NCI-H2227 treated with DMSO at 0.1 percent for 48 hours (cell line): ENCODE measurements around the gene ABL2.
"Not testable (repeated sequence)": the region's sequence is repeated elsewhere in the genome, so short reads cannot be mapped to it uniquely, and the experiment has no call there.

Experiments
- DNase-seq: peaks from one replicate; lab custom pipeline; 2025; lab: John Stamatoyannopoulos, UW

Gene ABL2

GRCh38 chr1:179169616-179170467 lies 59.6 kb downstream of the ABL2 start:
- DNase-seq = no peak

DNA sequence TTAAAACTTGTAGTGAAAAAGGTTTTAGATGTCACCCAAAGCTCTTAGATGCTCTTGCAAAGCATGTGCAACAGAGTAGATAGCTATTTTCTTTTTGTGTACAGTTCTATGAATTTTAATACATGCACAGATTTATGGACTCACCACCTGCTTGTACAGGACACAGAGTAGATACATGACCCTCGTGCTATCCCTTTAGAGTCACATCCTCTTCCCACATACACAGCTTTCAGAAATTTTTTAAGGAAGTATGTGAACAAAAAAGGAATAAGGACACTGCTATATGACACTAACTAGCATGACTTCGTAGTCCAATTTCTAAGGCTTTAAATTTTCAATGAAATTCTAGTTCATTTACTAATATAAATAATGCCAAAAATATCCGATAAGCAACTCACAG lies 60.9 kb downstream of the ABL2 start:
- DNase-seq = no peak

- no peak for DNase-seq
Measured at GRCh38 chr1:179167955-179168354, 61.5 kb downstream of the ABL2 start.

DNA sequence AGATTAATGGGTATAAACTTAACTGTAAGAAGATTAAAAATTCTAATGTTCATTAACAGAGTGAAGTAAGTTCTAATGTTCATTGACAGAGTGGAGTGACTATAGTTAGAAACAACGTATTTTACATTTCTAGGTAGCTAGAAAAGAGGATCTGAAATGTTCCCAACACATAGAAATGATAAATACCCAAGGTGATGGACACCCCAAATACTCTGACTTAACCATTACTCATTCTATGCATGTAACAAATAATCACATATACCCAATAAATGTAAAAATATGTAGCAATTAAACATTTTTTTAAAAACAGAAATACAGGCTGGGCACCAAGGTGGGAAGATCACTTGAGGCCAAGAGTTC lies 62.1 kb downstream of the ABL2 start:
- no peak for DNase-seq

- DNase-seq = no peak
Measured at GRCh38 chr1:179166663-179167417, 62.6 kb downstream of the ABL2 start.

DNA sequence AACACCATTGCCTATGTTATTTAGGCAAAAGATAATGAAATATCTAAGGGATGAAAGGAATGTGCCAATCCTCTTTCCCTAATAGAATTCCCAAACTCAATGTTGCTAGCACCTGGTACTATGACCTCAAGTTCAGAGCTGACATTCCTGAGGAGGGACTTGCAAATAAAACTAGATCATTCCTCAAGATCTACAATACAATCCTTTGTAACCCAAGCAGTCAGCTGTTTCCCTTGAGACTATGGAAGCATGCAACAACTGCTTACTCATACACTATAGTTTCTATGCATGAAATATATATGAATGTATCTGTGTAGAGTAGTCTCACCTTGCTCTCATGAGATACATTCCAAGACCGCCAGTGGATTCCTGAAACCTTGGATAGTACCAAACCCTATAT lies 65.0 kb downstream of the ABL2 start:
- no peak for DNase-seq

DNA sequence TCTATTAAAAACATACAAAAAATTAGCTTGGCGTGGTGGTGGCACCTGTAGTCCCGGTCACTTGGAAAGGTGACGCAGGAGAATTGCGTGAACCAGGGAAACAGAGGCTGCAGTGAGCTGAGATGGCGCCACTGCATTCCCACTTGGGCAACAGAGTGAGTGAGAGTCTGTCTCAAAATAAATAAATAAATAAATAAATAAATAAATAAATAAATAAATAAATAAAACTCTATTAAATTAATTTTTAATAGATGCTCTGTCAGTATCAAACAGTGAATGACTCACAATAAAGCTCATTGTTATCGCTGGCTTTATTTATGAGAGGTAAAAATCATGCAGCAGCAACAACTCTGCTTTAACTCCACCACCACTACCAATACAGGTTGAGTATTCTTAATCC lies 72.8 kb downstream of the ABL2 start:
- no peak for DNase-seq

DNA sequence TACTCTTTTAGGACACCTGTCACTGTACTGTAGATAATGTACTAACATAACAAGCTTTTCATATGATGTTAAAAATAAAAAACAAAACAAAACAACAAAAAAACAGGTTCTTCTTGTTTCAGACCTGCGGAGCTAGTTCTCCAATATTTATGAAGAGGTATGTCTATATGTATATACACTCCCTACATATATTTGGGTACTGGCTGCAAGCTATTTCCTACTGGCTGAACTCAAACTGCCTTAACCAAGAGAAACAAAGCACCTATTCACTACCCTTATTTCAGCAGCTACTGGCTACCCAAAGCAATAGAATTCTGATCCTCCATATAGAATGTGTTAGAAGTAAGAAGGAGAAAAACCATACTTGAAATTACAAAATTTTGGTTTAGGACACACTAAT lies 73.5 kb downstream of the ABL2 start:
- DNase-seq = no peak

DNA sequence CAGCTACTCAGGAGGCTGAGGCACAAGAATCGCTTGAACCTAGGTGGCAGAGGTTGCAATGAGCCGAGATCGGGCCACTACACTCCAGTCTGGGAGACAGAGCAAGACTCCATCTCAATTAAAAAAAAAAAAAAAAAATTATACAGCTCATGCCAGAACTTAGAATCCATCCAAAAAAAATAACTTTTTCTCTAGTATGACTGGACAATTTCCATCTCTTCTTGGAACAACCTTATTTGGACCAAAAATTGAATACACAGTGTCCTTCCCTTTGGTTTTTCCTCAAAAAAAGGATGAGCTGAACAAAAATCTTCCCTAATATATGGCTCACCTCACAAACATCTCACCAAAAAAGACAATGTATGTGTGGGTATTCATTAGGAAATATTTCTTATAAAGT lies 73.9 kb downstream of the ABL2 start:
- no peak for DNase-seq

DNA sequence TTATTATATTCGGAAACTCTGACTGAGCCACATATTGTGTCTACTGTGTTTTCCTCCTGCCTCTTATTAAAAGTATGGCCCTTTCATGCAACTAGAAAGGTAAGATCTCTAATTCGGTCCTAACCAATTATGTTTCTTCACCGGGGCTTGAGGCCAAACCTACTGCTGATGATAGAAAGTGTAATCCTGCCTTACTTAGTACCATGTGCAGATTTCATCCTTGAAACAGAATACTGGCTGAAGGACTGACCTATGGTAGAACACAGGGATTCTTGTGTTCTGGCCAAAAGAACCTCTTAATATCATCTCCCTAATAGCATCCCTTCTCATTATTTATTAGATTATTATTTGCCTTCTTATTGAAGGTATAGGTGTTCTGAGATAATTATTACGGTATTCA lies 75.0 kb downstream of the ABL2 start:
- DNase-seq = no peak

DNA sequence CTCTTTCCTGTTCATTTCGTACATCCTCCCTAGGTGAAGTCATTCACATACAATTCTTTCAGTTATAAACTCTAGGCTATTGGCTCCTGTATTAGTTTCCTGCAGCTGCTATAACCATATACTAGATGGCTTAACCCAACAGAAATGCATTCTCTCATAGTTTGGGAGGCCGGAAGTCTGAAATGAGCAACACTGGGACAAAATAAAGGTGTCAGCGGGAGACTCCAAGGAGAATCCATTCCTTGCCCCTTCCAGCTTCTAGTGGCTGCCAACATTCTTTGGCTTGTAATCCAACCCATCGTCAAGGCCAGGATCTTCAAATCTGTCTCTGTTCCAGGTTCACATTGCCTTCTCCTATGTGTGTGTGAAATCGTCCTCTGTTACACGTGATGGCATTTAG lies 76.3 kb downstream of the ABL2 start:
- DNase-seq = no peak

DNA sequence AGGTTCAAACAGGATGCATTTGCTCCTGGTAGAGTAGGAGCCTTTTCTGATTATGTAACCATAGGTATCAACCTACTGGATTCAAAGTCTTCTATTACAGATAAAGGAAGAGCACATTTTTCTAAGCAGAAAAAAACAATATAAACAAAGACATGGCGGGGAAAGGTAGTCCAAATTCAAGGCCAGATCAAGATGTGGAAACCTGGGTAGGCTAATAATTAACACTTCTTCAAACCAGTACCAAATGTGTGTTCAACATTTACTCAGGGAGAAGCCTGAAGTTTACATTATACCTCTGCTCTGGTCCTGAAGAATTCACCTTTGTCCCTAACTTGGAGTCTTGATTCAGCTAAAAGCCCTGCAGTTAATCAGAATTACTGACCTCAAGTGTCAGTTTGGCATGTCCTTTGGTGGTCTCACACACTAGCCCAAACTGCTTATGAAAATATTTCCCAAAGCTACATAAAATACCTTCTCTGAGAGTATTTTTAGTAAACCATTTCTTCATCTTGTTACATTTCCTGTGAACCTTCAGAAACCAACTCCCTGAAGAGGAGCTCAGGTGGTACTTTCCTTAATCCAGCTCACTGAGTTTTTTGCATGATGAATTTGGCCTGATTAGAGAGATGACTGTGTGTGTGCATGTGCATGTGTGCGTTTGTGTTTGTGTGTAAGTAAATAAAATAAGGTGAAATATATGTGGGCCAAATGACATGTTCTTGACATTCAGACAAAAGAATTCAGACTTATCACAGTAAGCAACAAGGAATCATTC lies 77.4 kb downstream of the ABL2 start:
- DNase-seq = no peak

- DNase-seq = no peak
Measured at GRCh38 chr1:179146911-179147310, 82.6 kb downstream of the ABL2 start.

- DNase-seq = no peak
Measured at GRCh38 chr1:179146476-179146875, 83.0 kb downstream of the ABL2 start.

GRCh38 chr1:179145521-179145920 lies 84.0 kb downstream of the ABL2 start:
- DNase-seq = no peak

DNA sequence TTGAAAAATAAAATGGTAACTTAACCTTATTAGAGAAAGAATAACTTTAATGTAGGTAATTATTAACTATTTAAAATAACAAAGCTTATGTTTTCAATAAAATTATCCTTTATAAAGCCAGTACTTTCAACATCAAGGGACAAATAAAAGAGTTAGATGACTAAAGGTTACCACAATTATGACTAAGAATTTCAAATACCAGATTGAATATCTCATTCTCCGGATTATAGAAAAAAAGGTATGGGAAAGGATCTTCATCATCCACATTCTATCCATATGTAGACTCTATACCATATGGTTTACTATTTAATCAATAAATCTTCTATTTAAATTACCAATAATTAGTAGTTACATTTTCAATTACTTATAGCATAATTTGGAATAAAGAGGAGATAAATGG lies 84.9 kb downstream of the ABL2 start:
- DNase-seq = no peak

- DNase-seq = no peak
Measured at GRCh38 chr1:179143322-179143721, 86.2 kb downstream of the ABL2 start.

DNA sequence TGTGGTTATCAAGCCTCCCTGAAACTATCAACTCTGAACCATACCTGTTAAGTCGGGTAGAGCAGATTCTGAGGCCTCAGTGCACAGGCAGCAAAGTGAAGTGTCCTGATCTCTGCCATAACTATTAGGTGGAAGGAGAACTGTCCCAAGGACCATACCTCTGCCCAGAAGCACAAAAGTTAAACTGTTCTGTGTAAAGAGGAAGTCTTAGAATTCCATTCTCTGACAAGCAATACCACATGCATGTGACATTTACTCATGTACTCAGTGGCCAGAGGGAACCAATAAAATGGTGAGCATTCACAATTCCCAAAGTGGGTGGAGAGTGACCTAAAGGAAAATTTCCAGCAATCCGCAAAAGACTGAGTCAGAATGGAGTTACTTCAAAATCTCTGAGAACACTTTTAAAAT lies 86.6 kb downstream of the ABL2 start:
- DNase-seq = no peak

GRCh38 chr1:179141592-179142251 lies 87.8 kb downstream of the ABL2 start:
- DNase-seq = no peak

GRCh38 chr1:179138755-179139154 lies 90.7 kb downstream of the ABL2 start:
- not testable (repeated sequence) for DNase-seq

DNA sequence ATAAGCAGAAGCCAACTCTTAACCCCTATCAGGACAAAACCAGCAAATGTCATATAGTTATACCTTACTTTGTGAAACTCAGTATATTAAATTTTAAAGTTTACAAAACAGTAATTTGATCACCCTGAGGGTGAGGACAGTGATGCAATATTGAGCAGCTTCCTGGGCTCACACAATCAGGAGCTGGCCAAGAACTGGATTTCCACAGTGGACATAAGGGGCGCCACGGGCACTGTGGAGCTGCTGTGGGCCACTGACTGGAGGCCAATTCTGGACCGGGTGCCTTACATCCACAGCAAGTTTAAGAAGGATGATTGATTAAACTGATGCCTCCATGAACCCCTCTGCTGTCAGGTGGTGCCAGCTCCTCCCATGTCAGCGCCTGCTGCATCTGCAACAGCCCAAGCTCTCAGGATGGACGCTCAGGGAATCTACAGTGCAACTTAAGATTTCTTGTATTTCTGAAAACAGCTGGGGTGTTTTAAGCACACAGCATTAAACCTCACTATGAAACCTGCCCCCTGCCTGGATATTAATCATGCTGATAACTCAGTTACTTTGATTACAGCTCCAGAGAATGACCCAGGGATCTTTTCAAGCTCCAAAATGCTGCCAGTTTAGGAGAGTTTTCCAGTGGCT lies 91.7 kb downstream of the ABL2 start:
- DNase-seq = no peak

GRCh38 chr1:179135707-179136106 lies 93.8 kb downstream of the ABL2 start:
- not testable (repeated sequence) for DNase-seq
